ENCODE measurements around the gene COL12A1.
A peak's percentile ranks its signal among the peaks of the same experiment; 100 is the strongest.

COL12A1 gene

DNA sequence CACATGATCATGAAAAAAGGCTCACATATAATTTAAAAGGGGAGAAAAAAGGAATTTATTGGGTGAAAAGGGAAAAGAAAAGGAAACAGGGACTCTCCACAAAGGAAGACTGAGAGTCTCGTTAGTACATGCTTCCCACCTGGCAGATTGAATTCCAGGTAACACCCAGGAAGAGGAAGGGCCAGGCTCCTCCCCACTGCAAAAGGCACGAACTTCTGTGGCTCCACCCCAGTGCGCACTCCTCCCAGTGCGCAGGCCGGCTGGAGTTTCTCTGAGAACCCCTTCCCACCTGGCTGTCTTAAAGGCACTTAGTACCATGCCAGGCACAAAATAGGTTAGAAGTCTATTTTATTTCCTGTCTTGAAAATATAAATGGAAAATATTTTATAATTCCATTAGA lies 129.8 kb downstream of the COL12A1 start:
- intact Hi-C loops (cut with DNase I) = no loop called here
- peak in 1 of 10 donors; percentile 32 for DNase-seq

DNA sequence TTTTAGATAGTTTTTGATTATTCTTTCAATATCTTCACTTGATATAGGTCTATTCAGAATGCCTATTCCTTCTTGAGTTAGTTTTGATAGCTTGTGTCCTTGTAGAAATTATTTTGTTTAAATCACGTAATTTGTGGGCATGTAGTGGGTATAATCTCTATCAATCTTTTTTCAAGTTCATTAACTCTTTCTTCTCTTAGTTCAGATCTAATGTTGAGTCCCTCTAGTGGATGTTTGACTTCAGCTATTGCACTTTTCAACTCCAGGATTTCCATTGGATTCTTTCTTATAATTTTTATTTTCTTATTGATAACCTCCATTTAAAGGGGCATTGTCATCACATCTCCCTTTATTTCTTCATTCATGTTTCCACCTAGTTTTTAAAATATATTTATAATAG lies 135.6 kb downstream of the COL12A1 start:
- no peak for DNase-seq
- intact Hi-C loops (cut with DNase I) = no loop called here

- DNase-seq = no peak
- intact Hi-C loops (cut with DNase I) = no loop called here
Measured at GRCh38 chr6:75065523-75065922, 140.3 kb downstream of the COL12A1 start.

DNA sequence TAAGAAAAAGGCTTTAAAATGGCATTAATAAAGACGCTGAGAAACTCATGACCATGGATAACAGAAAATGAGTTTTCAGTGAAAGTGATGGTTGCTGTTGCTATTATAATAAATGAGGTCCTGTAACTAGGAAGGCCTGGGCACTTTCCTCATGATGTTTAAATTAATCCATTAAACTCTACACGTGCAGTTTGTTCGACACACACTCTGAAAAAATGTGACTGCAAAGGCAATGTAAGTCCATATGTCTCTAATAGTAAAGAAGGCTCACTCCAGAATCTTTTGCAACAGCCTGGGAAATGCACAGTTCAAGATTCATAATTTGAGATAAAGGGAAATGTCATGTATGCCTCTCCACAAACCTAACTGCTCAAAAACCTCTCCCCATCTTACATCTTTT lies 153.4 kb downstream of the COL12A1 start:
- DNase-seq = no peak
- intact Hi-C loops (cut with DNase I) = no loop called here

- no peak for DNase-seq
- intact Hi-C loops (cut with DNase I) = no loop called here
Measured at GRCh38 chr6:75049308-75049707, 156.5 kb downstream of the COL12A1 start.

DNA sequence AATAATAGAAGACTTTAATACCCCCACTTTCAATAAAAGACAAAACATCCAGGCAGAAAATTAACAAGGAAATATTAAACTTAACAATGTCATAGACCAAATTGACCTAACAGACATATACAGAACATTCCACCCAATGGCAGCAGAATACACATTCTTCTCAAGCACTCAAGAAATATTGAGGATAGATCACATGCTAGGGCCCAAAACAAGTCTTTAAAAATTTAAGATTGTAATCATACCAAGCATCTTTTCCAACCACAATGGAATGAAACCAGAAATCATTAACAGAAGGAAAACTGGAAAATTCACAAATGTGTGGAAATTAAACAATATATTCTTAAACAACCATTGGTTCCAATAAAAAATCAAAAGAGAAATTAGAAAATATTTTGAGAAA lies 161.0 kb downstream of the COL12A1 start:
- no peak for DNase-seq
- intact Hi-C loops (cut with DNase I) = no loop called here

- intact Hi-C loops (cut with DNase I) = no loop called here
- no peak for DNase-seq
Measured at GRCh38 chr6:75041381-75041780, 164.5 kb downstream of the COL12A1 start.

Measured in posterior cingulate gyrus (tissue), 11 donors.